GM18858 (cell line): ENCODE measurements around the gene HOXB9.

Source experiments
- ATAC-seq: cut with Tn5 transposase; IDR thresholded peaks from one replicate; pipeline ENCODE4 v1.9.1; 2021; ENCODE audit not compliant: unreplicated experiment

The HOXB9 gene

GRCh38 chr17:48588528-48588927 lies 37.6 kb downstream of the HOXB9 start:
- ATAC-seq, result no peak

DNA sequence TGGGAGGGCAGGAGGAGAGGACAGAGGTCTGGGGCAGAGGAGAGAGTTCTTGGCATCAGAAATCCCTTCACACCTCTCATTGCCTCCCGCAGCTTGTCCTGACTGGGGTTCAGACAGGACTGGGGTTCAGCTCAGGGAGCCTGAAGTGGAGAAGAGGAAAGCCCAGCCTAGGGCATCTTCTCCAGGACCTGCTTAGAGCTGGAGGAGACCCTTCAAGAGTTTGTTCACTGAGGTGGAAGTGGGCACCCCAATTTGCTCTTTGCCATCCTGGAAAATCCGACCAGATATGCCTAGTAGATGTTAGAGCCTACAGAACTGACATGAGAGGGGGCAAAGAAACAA lies 38.1 kb downstream of the HOXB9 start:
- ATAC-seq, result no peak

DNA sequence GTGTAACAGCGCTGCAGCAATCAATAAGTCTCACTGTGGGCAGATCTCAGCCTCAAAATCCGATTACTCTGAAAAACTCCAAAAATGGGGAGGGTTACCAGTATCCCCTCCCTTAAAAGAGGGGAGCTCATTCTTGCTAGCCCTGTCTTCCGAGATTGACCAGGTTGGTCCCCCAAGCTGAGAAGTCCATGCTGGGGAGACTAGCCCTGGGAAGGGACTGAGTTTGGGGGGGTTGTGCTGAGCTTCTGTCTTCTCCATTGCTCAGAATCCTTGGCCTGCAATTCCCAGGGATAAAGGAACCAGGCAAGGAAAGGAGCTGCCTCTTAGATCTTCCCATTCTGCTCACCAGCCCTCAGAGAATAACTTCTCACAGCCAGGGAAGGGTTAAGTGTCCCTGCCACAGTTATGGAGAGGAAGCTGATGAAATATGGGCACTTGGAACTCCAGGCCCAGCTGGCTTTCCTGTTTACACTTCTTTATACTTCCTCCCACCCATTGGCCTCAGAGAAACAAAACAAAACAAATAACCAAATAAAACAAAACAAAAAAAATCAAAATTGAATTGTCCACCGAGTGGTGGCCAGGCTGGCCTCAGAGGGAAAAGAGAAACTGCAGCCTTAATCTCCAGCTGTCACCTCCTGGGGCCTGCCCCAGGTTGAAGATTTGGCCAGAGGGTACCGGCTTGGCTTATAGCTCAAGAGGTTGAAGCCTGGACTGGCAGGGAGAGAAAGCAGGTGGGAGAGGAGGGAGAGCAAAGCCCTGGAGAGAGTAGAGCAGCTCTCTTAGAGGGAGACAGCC lies 38.7 kb downstream of the HOXB9 start:
- no peak for ATAC-seq

DNA sequence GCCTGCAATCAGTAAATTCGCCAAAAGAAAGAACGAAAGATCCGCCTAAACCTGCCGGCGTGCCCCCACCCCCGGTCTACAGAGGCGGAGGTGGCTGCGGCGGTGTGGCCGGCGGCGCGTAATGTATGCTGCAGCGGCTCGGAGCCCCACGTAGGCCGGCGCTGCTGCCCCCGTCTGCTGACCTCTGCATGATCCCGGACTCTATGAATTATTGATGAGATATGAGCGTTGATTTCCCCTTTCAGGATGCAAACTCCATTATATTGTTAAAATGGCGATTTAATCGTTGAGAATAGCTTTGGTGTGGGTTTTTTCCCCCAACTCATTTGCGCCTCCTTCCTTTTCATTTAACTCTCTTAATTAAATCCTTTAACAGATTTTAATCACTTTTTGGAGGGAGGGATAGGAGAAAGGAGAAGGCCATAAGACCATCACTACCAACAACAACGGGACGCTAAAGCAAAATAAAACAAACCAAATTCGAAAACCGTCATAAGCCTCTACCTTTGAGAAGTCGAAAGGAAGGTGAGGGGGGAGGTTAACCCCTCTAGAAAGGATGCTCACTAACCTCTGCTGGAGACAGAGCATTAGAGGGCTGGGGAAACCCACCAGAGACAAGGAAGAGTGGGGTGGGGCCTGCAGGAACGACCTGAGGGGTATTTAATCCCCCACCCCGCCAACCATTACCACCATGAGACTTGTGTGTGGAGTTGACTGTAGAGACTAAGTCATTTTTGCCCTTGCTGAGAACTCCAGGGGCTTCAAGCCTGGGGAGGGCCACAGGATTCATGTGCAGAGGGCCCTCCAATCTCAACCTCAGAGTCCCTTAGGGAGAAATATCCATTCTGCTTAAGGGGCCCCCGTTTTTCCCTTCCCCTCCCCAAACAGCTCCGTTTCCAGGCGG lies 39.6 kb downstream of the HOXB9 start:
- ATAC-seq, result no peak

- no peak for ATAC-seq
Measured at GRCh38 chr17:48584223-48584741, 41.9 kb downstream of the HOXB9 start.

- ATAC-seq, result no peak
Measured at GRCh38 chr17:48583708-48584222, 42.4 kb downstream of the HOXB9 start.

- no peak for ATAC-seq
Measured at GRCh38 chr17:48582750-48583069, 43.4 kb downstream of the HOXB9 start.

- no peak for ATAC-seq
Measured at GRCh38 chr17:48579760-48580554, 46.2 kb downstream of the HOXB9 start.

- ATAC-seq, result no peak
Measured at GRCh38 chr17:48579471-48579759, 46.7 kb downstream of the HOXB9 start.

DNA sequence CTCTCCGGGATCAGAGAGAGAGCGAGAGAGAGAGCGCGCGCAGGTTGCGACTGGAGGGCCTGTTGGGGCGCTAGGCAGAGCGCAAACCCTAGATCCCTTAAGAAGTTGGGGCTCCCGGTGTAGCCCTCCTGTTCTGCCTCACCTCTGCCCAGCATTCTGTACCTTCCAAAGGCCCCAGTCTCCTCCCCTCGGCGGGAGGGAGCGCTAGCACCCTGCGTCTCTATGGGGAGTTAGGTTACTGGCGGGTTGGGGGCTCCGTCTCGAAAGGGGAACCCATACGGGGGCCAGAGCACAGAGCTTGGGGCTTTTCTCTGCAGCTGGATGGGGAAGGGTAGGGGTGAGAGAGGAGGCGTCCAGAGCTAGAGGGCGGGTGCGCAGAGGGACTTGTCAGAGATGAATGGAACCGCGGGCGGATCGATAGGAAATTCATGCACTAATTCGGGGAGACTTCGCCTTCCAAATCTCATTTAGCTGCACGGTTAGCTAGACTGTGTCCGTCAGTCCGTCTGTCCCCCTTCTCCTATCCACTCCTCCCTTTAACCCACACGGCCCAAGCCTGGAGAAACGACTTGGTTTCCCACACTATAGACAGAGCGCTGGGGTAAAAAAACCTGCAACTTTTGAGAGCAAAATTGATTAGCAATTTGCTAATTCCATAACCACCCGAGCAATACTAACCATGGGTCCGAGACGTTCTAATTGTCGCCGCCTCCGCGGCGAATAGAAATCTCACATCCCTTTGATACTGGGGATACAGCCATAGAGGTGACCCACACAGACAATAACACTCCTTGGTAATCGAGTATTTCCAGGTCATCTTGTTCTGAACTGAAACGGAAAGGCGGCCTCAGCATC lies 47.3 kb downstream of the HOXB9 start:
- no peak for ATAC-seq

GRCh38 chr17:48577946-48578615 lies 48.1 kb downstream of the HOXB9 start, which contains the start of gene HOXB4:
Gene HOXB4, minus strand, starts transcription at chr17:48578350. Its CDS starts 31 bp downstream, at chr17:48578319.
- no peak for ATAC-seq

- ATAC-seq, result no peak
Measured at GRCh38 chr17:48577330-48577945, 48.7 kb downstream of the HOXB9 start.

GRCh38 chr17:48576479-48577309 lies 49.5 kb downstream of the HOXB9 start:
- ATAC-seq, result no peak

GRCh38 chr17:48575673-48576478 lies 50.3 kb downstream of the HOXB9 start:
- no peak for ATAC-seq

- ATAC-seq, result no peak
Measured at GRCh38 chr17:48575066-48575582, 51.0 kb downstream of the HOXB9 start.

GRCh38 chr17:48574505-48575065 lies 51.6 kb downstream of the HOXB9 start:
- ATAC-seq, result no peak

DNA sequence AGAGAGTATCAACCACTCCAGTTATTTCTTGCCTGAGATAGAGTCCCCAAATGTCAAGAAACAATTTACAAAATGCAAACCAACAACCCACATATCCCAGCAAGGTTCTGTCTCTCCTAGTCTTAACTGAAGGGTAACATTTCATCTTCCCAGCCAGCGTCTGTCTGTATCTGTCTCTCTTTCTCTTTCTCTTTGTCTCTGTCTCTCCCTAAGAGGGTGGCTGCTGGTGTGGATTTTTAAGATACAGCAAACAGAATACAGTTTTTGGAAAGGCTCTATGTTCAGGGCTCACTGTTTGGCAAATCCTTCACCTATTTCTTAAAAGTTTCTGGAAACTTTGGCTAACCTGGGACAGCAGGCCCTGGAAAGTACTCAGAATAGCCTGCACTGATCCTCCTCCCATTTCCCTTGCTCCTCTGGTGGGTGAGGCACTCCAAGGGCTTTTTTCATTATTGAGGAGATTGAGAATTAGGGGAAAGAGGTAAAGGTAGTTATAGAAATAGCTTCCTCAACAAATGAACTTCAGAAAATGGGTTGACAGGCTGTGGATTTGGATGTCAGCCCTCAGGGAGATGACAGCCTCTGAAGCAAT lies 54.2 kb downstream of the HOXB9 start:
- ATAC-seq, result no peak
